ENCODE data around the gene SS18L1.

The SS18L1 gene

GRCh38 chr20:62133051-62133845 is 10.3 kb upstream of the SS18L1 start:
- DNase-seq (ENCODE audit: low read depth) = peak; percentile 43
- H3K4me3 ChIP-seq (ENCODE audit: control insufficient read depth, low read depth, low read length) = no peak overlapping the region
- TF ChIP-seq CTCF (conservative IDR thresholded peaks at IDR 0.05; ENCODE audit: control insufficient read depth, insufficient read depth, low read depth, low read length) = no peak

- DNase-seq (ENCODE audit: low read depth) = peak; percentile 14
Observed at GRCh38 chr20:62133864-62134263, 9.7 kb upstream of the SS18L1 start.

DNA sequence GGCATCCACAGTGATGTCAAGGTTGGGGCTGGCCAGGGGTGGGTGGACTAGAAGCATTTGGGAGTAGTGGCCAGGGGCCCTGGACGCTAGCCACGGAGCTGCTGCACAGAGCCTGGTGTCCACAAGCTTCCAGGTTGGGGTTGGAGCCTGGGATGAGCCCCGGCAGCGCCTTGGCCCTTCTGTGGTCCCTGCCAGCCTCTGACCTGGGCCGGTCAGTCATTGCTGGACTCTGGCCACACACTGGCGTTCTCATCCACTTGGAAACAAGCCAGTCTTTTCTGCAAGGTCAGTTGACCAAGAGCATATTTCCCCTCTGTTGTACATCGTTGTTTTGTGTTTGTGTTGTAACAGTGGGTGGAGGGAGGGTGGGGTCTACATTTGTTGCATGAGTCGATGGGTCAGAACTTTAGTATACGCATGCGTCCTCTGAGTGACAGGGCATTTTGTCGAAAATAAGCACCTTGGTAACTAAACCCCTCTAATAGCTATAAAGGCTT is 8.8 kb upstream of the SS18L1 start:
- H3K4me3 ChIP-seq (ENCODE audit: control insufficient read depth, low read depth, low read length) = no peak overlapping the region
- DNase-seq (ENCODE audit: low read depth) = peak; percentile 88
- no peak for TF ChIP-seq CTCF (conservative IDR thresholded peaks at IDR 0.05; ENCODE audit: control insufficient read depth, insufficient read depth, low read depth, low read length)

More at GRCh38 chr20:62133864-62134263, 9.7 kb upstream of the SS18L1 start:
- no peak overlapping the region for H3K4me3 ChIP-seq (ENCODE audit: control insufficient read depth, low read depth, low read length)
- peak; percentile 16 for TF ChIP-seq CTCF (conservative IDR thresholded peaks at IDR 0.05; ENCODE audit: control insufficient read depth, insufficient read depth, low read depth, low read length)

- no peak overlapping the region for H3K4me3 ChIP-seq (ENCODE audit: control insufficient read depth, low read depth, low read length)
- DNase-seq (ENCODE audit: low read depth) = no peak
- no peak for TF ChIP-seq CTCF (conservative IDR thresholded peaks at IDR 0.05; ENCODE audit: control insufficient read depth, insufficient read depth, low read depth, low read length)
Observed at GRCh38 chr20:62135573-62136266, 7.8 kb upstream of the SS18L1 start.

- no peak overlapping the region for H3K4me3 ChIP-seq (ENCODE audit: control insufficient read depth, low read depth, low read length)
- DNase-seq (ENCODE audit: low read depth) = peak; percentile 73
- TF ChIP-seq CTCF (conservative IDR thresholded peaks at IDR 0.05; ENCODE audit: control insufficient read depth, insufficient read depth, low read depth, low read length) = peak; percentile 84
Observed at GRCh38 chr20:62136283-62137091, 7.1 kb upstream of the SS18L1 start.

DNA sequence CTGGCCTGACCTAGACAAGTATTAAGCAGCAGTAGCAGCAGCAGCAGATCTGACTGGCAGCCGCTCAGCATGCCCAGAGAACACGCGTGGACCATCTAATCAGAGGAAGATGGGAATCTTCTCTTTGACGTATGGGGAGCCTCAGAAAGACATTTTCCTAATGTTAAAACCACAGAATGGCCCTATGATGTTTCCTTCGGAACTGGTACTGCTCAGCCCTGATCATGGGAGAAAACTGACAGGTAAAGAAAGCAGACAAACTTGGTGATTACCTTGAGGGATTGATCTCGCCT is 6.5 kb upstream of the SS18L1 start:
- no peak for TF ChIP-seq CTCF (conservative IDR thresholded peaks at IDR 0.05; ENCODE audit: control insufficient read depth, insufficient read depth, low read depth, low read length)

More for the DNA sequence above, 6.5 kb upstream of the SS18L1 start:
- no peak for DNase-seq (ENCODE audit: low read depth)
- H3K4me3 ChIP-seq (ENCODE audit: control insufficient read depth, low read depth, low read length) = no peak overlapping the region

All from fibroblast of mammary gland (primary cell).